Glutamatergic neuron (in vitro differentiated cells): ENCODE data around the gene DOCK3. TPM values are rescaled to one million over a fixed set of nuclear protein-coding genes. Genes with fewer than 3 reads are reported as not detected.
A peak's percentile ranks its signal among the peaks of the same experiment; 100 is the strongest.

Source experiments
- DNase-seq: peaks from one replicate; pipeline ENCODE4 v3.0.0; 2022
- H3K27ac Mint-ChIP-seq: one replicate; pipeline ENCODE4 v1.8.0; 2020; ENCODE audit warnings: mild to moderate bottlenecking, mixed read lengths, inconsistent platforms; ENCODE audit not compliant: unreplicated experiment
- H3K27me3 Mint-ChIP-seq: one replicate; pipeline ENCODE4 v1.8.0; 2020; ENCODE audit warnings: mild to moderate bottlenecking, moderate library complexity, mixed read lengths, inconsistent platforms; ENCODE audit not compliant: unreplicated experiment
- H3K36me3 Mint-ChIP-seq: one replicate; pipeline ENCODE4 v1.8.0; 2020; ENCODE audit warnings: mild to moderate bottlenecking, mixed read lengths, inconsistent platforms; ENCODE audit not compliant: unreplicated experiment
- H3K4me1 Mint-ChIP-seq: one replicate; pipeline ENCODE4 v1.8.0; 2020; ENCODE audit warnings: mild to moderate bottlenecking, low read depth, mixed read lengths, inconsistent platforms; ENCODE audit not compliant: unreplicated experiment
- H3K4me3 Mint-ChIP-seq: one replicate; pipeline ENCODE4 v1.8.0; 2020; ENCODE audit warnings: mild to moderate bottlenecking, mixed read lengths, inconsistent platforms; ENCODE audit not compliant: unreplicated experiment
- H3K9me3 Mint-ChIP-seq: one replicate; pipeline ENCODE4 v1.8.0; 2020; ENCODE audit warnings: mild to moderate bottlenecking, moderate library complexity, mixed read lengths, inconsistent platforms; ENCODE audit not compliant: unreplicated experiment
- total RNA-seq: library from RNA; stranded (reverse); fragmentation: NEBNext Ultra II Directional; extraction: Animal tissue kit (Norgen Biotek cat#: 25700); gene quantifications from one replicate; pipeline ENCODE4 v1.2.1, GENCODE V29; 2021; ENCODE audit not compliant: unreplicated experiment
- TF ChIP-seq, protein P1 (sequence below): fragments of 200-600 bp; sonication (generic); IDR thresholded peaks from one replicate; pipeline ENCODE4 v1.5.0; 2021; ENCODE audit not compliant: partially characterized antibody, unreplicated experiment

DOCK3 gene
- total RNA-seq, 1 donor from 2014 or later, result 13.4 TPM

DNA sequence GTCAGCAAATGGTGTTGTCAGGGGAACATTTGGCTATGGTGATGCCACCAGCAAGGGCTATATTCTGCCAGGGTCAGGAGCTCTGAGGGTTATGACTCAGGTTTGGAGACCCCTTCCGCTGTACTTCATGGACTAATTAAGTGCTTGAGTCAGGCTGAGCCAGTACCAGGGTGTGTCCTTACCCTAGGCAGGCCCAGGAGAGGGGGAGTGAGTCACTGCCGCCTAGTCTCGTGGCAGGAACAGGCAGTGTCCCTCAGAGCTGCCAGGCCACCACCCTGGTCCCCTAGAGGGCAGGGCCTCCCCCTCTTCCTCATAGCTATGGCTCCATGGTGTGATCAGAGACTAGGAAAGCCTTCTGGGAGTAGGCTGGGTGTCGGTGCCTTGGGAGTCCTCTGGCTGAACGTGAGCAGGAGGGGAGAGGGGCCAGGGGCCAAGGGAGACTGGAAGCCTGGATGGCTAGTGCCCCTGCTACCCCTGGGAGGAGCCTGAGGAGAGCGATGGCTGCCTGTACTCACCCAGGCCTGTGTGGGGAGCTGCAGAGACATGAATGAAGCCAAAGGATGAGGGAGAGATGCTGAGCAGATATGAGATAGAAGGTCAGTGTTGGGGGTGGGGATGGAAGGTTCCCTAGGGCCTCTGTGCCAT lies 47.2 kb upstream of the DOCK3 start:
- Mint-ChIP-seq H3K27ac (peak overlapping the region; percentile 12), H3K4me1 (peaks cover 15% of the 10 kb centered on the region), H3K27me3 (no peaks in the 10 kb centered on the region), H3K9me3 (peaks cover 2% of the 10 kb centered on the region), H3K36me3 (no peaks in the 10 kb centered on the region), H3K4me3 (no peak overlapping the region)
- TF ChIP-seq, protein P1, sequence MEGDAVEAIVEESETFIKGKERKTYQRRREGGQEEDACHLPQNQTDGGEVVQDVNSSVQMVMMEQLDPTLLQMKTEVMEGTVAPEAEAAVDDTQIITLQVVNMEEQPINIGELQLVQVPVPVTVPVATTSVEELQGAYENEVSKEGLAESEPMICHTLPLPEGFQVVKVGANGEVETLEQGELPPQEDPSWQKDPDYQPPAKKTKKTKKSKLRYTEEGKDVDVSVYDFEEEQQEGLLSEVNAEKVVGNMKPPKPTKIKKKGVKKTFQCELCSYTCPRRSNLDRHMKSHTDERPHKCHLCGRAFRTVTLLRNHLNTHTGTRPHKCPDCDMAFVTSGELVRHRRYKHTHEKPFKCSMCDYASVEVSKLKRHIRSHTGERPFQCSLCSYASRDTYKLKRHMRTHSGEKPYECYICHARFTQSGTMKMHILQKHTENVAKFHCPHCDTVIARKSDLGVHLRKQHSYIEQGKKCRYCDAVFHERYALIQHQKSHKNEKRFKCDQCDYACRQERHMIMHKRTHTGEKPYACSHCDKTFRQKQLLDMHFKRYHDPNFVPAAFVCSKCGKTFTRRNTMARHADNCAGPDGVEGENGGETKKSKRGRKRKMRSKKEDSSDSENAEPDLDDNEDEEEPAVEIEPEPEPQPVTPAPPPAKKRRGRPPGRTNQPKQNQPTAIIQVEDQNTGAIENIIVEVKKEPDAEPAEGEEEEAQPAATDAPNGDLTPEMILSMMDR, result no peak
- DNase-seq, result peak; percentile 54

DNA sequence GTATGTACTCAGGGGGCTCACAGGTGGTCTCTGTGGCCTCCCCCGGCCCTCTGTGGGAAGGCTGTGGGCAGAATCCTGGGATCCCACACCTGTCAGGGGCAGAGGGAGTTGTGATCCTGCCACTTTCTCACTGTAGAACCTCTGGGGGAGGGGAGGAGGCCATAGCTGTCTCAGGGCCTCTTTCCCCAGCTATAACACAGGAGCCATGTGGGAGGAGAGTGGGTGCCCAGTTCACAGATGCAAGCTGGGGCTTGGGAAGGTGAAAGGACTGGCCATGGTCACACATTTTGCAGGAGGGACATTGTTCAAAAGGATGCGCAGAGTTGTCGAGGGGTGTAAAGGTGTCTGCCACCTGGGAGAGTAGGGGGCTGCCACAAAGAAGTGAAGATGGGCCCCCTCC lies 46.1 kb upstream of the DOCK3 start:
- no peaks in the 10 kb centered on the region for H3K36me3 Mint-ChIP-seq
- TF ChIP-seq, protein P1, result no peak
- H3K4me1 Mint-ChIP-seq, result peaks cover 17% of the 10 kb centered on the region
- H3K9me3 Mint-ChIP-seq, result peaks cover 2% of the 10 kb centered on the region
- no peak overlapping the region for H3K4me3 Mint-ChIP-seq
- no peak overlapping the region for H3K27ac Mint-ChIP-seq
- H3K27me3 Mint-ChIP-seq, result no peaks in the 10 kb centered on the region
- no peak for DNase-seq

DNA sequence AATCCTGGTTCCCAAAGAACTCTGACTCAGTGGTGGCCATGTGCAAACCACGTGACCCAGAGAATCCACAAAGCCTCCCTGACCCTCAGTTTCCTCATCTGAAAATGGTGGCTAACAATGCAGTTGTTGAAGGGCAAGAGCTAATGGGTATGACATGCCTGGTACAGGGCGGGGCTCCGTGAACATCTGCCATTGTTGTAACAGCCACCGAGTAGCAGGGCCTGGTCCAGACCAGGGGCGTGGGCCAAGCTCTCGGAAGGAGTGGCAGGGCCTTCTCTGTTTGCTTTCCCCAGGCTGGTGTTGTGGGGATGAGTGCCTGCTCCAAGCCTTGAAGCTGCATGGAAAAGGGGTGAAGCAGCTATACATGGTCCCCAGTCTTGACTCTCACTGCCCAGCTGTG lies 44.3 kb upstream of the DOCK3 start:
- DNase-seq, result no peak
- Mint-ChIP-seq H3K4me3 (no peak overlapping the region), H3K27me3 (no peaks in the 10 kb centered on the region), H3K27ac (no peak overlapping the region), H3K4me1 (peaks cover 17% of the 10 kb centered on the region), H3K36me3 (no peaks in the 10 kb centered on the region), H3K9me3 (no peaks in the 10 kb centered on the region)
- TF ChIP-seq, protein P1, result no peak

DNA sequence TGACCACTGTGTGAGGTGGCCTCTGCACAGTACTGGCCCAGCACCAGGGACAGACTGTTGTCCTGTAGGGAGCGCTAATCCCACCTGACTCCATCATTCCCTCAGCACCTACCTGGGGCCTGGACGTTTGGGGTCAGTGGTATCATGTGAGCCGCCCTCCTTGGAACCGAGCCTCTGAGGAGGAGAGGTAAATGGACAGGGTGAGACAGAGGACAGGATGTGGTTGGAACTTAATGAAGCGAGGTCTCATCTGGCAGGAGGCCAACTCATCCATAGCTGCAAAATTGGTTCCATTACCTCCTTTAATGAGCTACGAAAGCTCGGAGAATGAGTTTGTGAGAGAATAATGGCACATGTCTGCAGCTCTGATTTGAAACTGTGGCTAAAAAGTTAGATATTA lies 43.9 kb upstream of the DOCK3 start:
- H3K4me3 Mint-ChIP-seq, result no peak overlapping the region
- no peaks in the 10 kb centered on the region for H3K27me3 Mint-ChIP-seq
- peaks cover 16% of the 10 kb centered on the region for H3K4me1 Mint-ChIP-seq
- H3K36me3 Mint-ChIP-seq, result no peaks in the 10 kb centered on the region
- no peak overlapping the region for H3K27ac Mint-ChIP-seq
- H3K9me3 Mint-ChIP-seq, result no peaks in the 10 kb centered on the region
- DNase-seq, result no peak
- TF ChIP-seq, protein P1, result no peak

DNA sequence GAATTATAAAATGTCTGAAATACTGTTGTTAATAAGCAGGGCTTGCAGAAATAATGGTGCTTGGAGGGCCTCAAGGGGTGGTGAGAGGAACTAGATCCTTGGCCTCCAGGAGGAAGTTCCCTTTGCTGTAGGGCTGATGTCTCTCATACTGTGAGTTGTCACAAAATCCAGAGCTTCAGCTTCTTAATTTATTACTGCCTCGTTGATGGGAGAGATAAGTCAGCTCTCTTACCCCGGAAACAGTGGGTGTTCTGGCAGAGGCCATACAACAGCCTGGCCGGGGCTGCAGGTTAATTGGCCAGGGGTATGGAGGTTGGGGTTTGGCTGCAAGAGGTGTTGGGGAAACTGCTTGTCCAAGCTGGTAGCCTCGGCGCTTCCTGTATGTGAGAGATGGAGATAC lies 42.3 kb upstream of the DOCK3 start:
- Mint-ChIP-seq H3K27me3 (peaks cover 4% of the 10 kb centered on the region), H3K27ac (no peak overlapping the region), H3K36me3 (no peaks in the 10 kb centered on the region), H3K4me1 (peaks cover 15% of the 10 kb centered on the region), H3K9me3 (peaks cover 1% of the 10 kb centered on the region), H3K4me3 (no peak overlapping the region)
- DNase-seq, result no peak
- TF ChIP-seq, protein P1, result no peak
